ENCODE data around the gene TRMU. TPM values are rescaled to one million over a fixed set of nuclear protein-coding genes. Genes with fewer than 3 reads are reported as not detected.
"Not testable (repeated sequence)": the region's sequence is repeated elsewhere in the genome, so short reads cannot be mapped to it uniquely, and the experiment has no call there.

The TRMU gene
- total and polyA plus RNA-seq, 2 of the 8 experiments (the other 6 are each of a cell fraction or from before 2014, with no cell fraction given): 43.4 to 70.6 TPM

DNA sequence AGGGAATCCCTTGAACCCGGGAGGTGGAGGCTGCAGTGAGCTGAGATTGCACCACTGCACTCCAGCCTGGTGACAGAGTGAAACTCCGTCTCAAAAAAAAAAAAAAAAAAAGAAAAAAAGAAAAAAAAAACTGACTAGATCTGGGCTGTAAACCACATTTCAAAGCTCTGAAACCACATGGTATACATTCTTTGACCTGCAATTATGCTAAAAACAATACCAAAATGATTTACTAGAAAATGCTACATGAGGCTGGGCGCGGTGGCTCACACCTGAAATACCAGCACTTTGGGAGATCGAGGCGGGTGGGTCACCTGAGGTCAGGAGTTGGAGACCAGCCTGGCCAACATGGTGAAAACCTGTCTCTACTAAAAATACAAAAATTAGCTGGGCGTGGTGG, 68.4 kb downstream of the TRMU start:
- H3K79me1 ChIP-seq (ENCODE audit: low read depth, low read length); H4K20me1 ChIP-seq (replicated peaks in 1 of 2; ENCODE audit: control insufficient read depth in 1 of 2, insufficient read depth in 2 of 2, low read length in 2 of 2); H4K91ac ChIP-seq (replicated peaks; ENCODE audit: insufficient read length, low read length); H3K4me3 ChIP-seq (ENCODE audit: extremely low read depth in 1 of 4, insufficient read depth in 2 of 4, low read depth in 3 of 4, low read length in 4 of 4); H3K56ac ChIP-seq (replicated peaks; ENCODE audit: insufficient read length, low read depth, low read length); H3K4me2 ChIP-seq (ENCODE audit: insufficient read depth in 1 of 2, low read depth in 2 of 2, low read length in 2 of 2); H3K18ac ChIP-seq (ENCODE audit: extremely low read depth, low read length); H3K9me3 ChIP-seq (ENCODE audit: insufficient read depth in 2 of 2, low read depth in 1 of 2, low read length in 1 of 2); H2BK120ac ChIP-seq (replicated peaks; ENCODE audit: low read depth, low read length); H3K14ac ChIP-seq (ENCODE audit: insufficient read length); H2BK5ac ChIP-seq (ENCODE audit: low read depth, low read length); H3K23me2 ChIP-seq (ENCODE audit: low read depth, low read length); H4K8ac ChIP-seq (ENCODE audit: extremely low read depth, insufficient read depth, low read length); H2BK20ac ChIP-seq (ENCODE audit: low read length); H3K27me3 ChIP-seq (replicated peaks in 1 of 4; ENCODE audit: control insufficient read depth in 3 of 4, extremely low read depth in 1 of 4, insufficient read depth in 3 of 4, low read length in 3 of 4); H2BK15ac ChIP-seq (ENCODE audit: low read length); H4K5ac ChIP-seq (ENCODE audit: insufficient read length, low read depth, low read length); DNase-seq (ENCODE audit: low read depth in 1 of 2, low spot score in 2 of 2); H3K27ac ChIP-seq (ENCODE audit: low read depth, low read length); H3K79me2 ChIP-seq (ENCODE audit: control insufficient read depth in 1 of 2, insufficient read depth in 2 of 2, low read length in 2 of 2); H2AK5ac ChIP-seq (ENCODE audit: low read depth, low read length); H3K4me1 ChIP-seq (replicated peaks in 1 of 4; ENCODE audit: control insufficient read depth in 3 of 4, insufficient read depth in 4 of 4, low read length in 3 of 4); H3K23ac ChIP-seq (ENCODE audit: insufficient read length); H2BK12ac ChIP-seq (ENCODE audit: low read depth, low read length); H3K36me3 ChIP-seq (ENCODE audit: control insufficient read depth in 2 of 4, insufficient read depth in 4 of 4, low read length in 3 of 4); FAIRE-seq; H3K9ac ChIP-seq (replicated peaks in 1 of 4; ENCODE audit: extremely low read depth in 1 of 4, low read depth in 3 of 4, low read length in 3 of 4); H3K4ac ChIP-seq (replicated peaks; ENCODE audit: insufficient read length, low read depth, low read length); H2AFZ ChIP-seq (ENCODE audit: low read length); POLR2A ChIA-PET (ENCODE audit: partially characterized antibody): not testable (repeated sequence)
- CTCF ChIA-PET (ENCODE audit: partially characterized antibody): interaction anchor here (0.9 to 1.7 kb wide), 2 partner anchors 11 to 36 kb away, joined by 3 to 5 read pairs; no protein-coding TSS in a partner anchor
- WGBS, 2 experiments (ENCODE audit: extremely low coverage in 1 of 2, insufficient coverage in 1 of 2, insufficient read length in 1 of 2, insufficient replicate concordance in 2 of 2, low coverage in 1 of 2, low lambda C conversion rate in 2 of 2, missing lambda C conversion rate in 1 of 2): 94% methylated on average over 5 of the region's 7 CpGs; no CpG with 5 or more reads in 1 of the 2 experiments
